Activated CD4-positive, alpha-beta T cell treated with anti-CD3 and anti-CD28 coated beads for 36 hours (primary cell): ENCODE measurements around the gene SSRP1. TPM values are rescaled to one million over a fixed set of nuclear protein-coding genes. Genes with fewer than 3 reads are reported as not detected.

Experiments used
- ATAC-seq: fragments of 200-7000 bp; cut with Tn5 transposase; one replicate; pipeline ENCODE4 v1.10.0; 2021; ENCODE audit warnings: mild to moderate bottlenecking, moderate library complexity
- CTCF ChIA-PET: fragments of 350-600 bp; sonication (Branson Sonifier 250); formaldehyde crosslinking; loops from one replicate; lab custom pipeline; 2021; ENCODE audit warnings: antibody characterized with exemption; lab: Charles Lee
- POLR2A ChIA-PET: fragments of 350-600 bp; sonication (Branson Sonifier 250); formaldehyde crosslinking; loops from one replicate; lab custom pipeline; 2021; ENCODE audit warnings: antibody characterized with exemption, inconsistent platforms; lab: Charles Lee
- DNase-seq: peaks from one replicate; pipeline ENCODE4 v3.0.0-alpha.2; 2020
- H3K27ac Mint-ChIP-seq: one replicate; pipeline ENCODE4 v1.8.0; 2021; ENCODE audit warnings: mixed read lengths
- H3K27me3 Mint-ChIP-seq: one replicate; pipeline ENCODE4 v1.8.0; 2021; ENCODE audit warnings: mixed read lengths
- H3K36me3 Mint-ChIP-seq: one replicate; pipeline ENCODE4 v1.8.0; 2021; ENCODE audit warnings: low read depth, mixed read lengths
- H3K4me1 Mint-ChIP-seq: one replicate; pipeline ENCODE4 v1.8.0; 2021; ENCODE audit warnings: mixed read lengths
- H3K4me3 Mint-ChIP-seq: one replicate; pipeline ENCODE4 v1.8.0; 2021; ENCODE audit warnings: mild to moderate bottlenecking, moderate library complexity, mixed read lengths
- H3K9me3 Mint-ChIP-seq: one replicate; pipeline ENCODE4 v1.8.0; 2021; ENCODE audit warnings: low read depth, mixed read lengths
- intact Hi-C, 2 experiments: fragments of 100-400 bp; cut with DNase I in 1 of 2; cut with micrococcal nuclease in 1 of 2; formaldehyde crosslinking; loops; one replicate each; pipeline versions ENCODE4 v1.14.2 to v1.15.1; 2022 to 2024; cut with DNase I, micrococcal nuclease
- total RNA-seq, 2 experiments: library from RNA; stranded (reverse); gene quantifications; one replicate each; pipeline ENCODE4 v1.2.3, GENCODE V29; 2021

Gene SSRP1
- total RNA-seq, 2 experiments from 2014 or later = 279 to 296 TPM

GRCh38 chr11:57307666-57308270 is 27.9 kb downstream of the SSRP1 start:
- DNase-seq (no peak), ATAC-seq (no peak)
- Mint-ChIP-seq H3K4me3 (no peak overlapping the region), H3K9me3 (no peaks in the 10 kb centered on the region), H3K36me3 (peaks cover 24% of the 10 kb centered on the region), H3K27ac (no peak overlapping the region), H3K27me3 (no peaks in the 10 kb centered on the region), H3K4me1 (peaks cover 7% of the 10 kb centered on the region)
- ChIA-PET POLR2A (no interaction called here), CTCF (no interaction called here)
- intact Hi-C loops = no loop called here

- Mint-ChIP-seq H3K27me3 (no peaks in the 10 kb centered on the region), H3K9me3 (no peaks in the 10 kb centered on the region), H3K27ac (no peak overlapping the region), H3K4me1 (peaks cover 5% of the 10 kb centered on the region), H3K36me3 (peaks cover 24% of the 10 kb centered on the region), H3K4me3 (no peak overlapping the region)
- intact Hi-C loops = no loop called here
- DNase-seq (no peak), ATAC-seq (no peak)
- CTCF ChIA-PET = no interaction called here
- POLR2A ChIA-PET = no interaction called here
Measured at GRCh38 chr11:57306940-57307565, 28.6 kb downstream of the SSRP1 start.

- H3K27me3 Mint-ChIP-seq = no peaks in the 10 kb centered on the region
- peaks cover 5% of the 10 kb centered on the region for H3K4me1 Mint-ChIP-seq
- DNase-seq = no peak
- no peak overlapping the region for H3K4me3 Mint-ChIP-seq
- no peak overlapping the region for H3K27ac Mint-ChIP-seq
- intact Hi-C loops = no loop called here
- H3K36me3 Mint-ChIP-seq = peaks cover 32% of the 10 kb centered on the region
- no peaks in the 10 kb centered on the region for H3K9me3 Mint-ChIP-seq
- ChIA-PET CTCF (no interaction called here), POLR2A (no interaction called here)
- ATAC-seq = no peak
Measured at GRCh38 chr11:57306161-57306876, 29.4 kb downstream of the SSRP1 start.

- DNase-seq = no peak
- intact Hi-C loops = no loop called here
- Mint-ChIP-seq H3K27me3 (no peaks in the 10 kb centered on the region), H3K36me3 (peaks cover 40% of the 10 kb centered on the region), H3K27ac (no peak overlapping the region), H3K9me3 (no peaks in the 10 kb centered on the region), H3K4me3 (no peak overlapping the region), H3K4me1 (no peaks in the 10 kb centered on the region)
- ChIA-PET POLR2A (no interaction called here), CTCF (no interaction called here)
- no peak for ATAC-seq
Measured at GRCh38 chr11:57305523-57305922, 30.2 kb downstream of the SSRP1 start.

GRCh38 chr11:57303990-57304579 is 31.6 kb downstream of the SSRP1 start:
- DNase-seq (no peak), ATAC-seq (no peak)
- Mint-ChIP-seq H3K9me3 (no peaks in the 10 kb centered on the region), H3K27ac (no peak overlapping the region), H3K4me1 (no peaks in the 10 kb centered on the region), H3K36me3 (peaks cover 43% of the 10 kb centered on the region), H3K27me3 (no peaks in the 10 kb centered on the region), H3K4me3 (no peak overlapping the region)
- CTCF ChIA-PET = no interaction called here
- POLR2A ChIA-PET = no interaction called here
- intact Hi-C loops = no loop called here

- ChIA-PET POLR2A (no interaction called here), CTCF (no interaction called here)
- H3K27ac Mint-ChIP-seq = no peak overlapping the region
Measured at GRCh38 chr11:57303280-57303989, 32.3 kb downstream of the SSRP1 start.

GRCh38 chr11:57302489-57302888 is 33.2 kb downstream of the SSRP1 start:
- no peak for DNase-seq
- ChIA-PET POLR2A (no interaction called here), CTCF (no interaction called here)
- H3K4me3 Mint-ChIP-seq = no peak overlapping the region
- H3K36me3 Mint-ChIP-seq = peaks cover 53% of the 10 kb centered on the region
- no peaks in the 10 kb centered on the region for H3K9me3 Mint-ChIP-seq
- H3K27ac Mint-ChIP-seq = no peak overlapping the region
- intact Hi-C loops = no loop called here
- no peaks in the 10 kb centered on the region for H3K4me1 Mint-ChIP-seq
- ATAC-seq = no peak
- no peaks in the 10 kb centered on the region for H3K27me3 Mint-ChIP-seq

More at GRCh38 chr11:57303280-57303989, 32.3 kb downstream of the SSRP1 start:
- Mint-ChIP-seq H3K4me3 (no peak overlapping the region), H3K27me3 (no peaks in the 10 kb centered on the region), H3K9me3 (no peaks in the 10 kb centered on the region), H3K36me3 (peaks cover 45% of the 10 kb centered on the region), H3K4me1 (no peaks in the 10 kb centered on the region)
- intact Hi-C loops = no loop called here
- DNase-seq (no peak), ATAC-seq (no peak)

- no peak overlapping the region for H3K4me3 Mint-ChIP-seq
- ChIA-PET POLR2A (no interaction called here), CTCF (no interaction called here)
- peaks cover 53% of the 10 kb centered on the region for H3K36me3 Mint-ChIP-seq
- no peaks in the 10 kb centered on the region for H3K9me3 Mint-ChIP-seq
- H3K27ac Mint-ChIP-seq = no peak overlapping the region
- no peaks in the 10 kb centered on the region for H3K27me3 Mint-ChIP-seq
- H3K4me1 Mint-ChIP-seq = no peaks in the 10 kb centered on the region
- DNase-seq (no peak), ATAC-seq (no peak)
- intact Hi-C loops = no loop called here
Measured at GRCh38 chr11:57301711-57302423, 33.8 kb downstream of the SSRP1 start.

GRCh38 chr11:57300785-57301184 is 34.9 kb downstream of the SSRP1 start:
- Mint-ChIP-seq H3K36me3 (peaks cover 53% of the 10 kb centered on the region), H3K27me3 (no peaks in the 10 kb centered on the region), H3K9me3 (no peaks in the 10 kb centered on the region), H3K4me3 (no peak overlapping the region), H3K4me1 (no peaks in the 10 kb centered on the region), H3K27ac (no peak overlapping the region)
- POLR2A ChIA-PET = no interaction called here
- intact Hi-C loops = no loop called here
- DNase-seq = no peak
- CTCF ChIA-PET = no interaction called here
- no peak for ATAC-seq

- no peak for DNase-seq
- no peaks in the 10 kb centered on the region for H3K4me1 Mint-ChIP-seq
- no peak overlapping the region for H3K4me3 Mint-ChIP-seq
- ChIA-PET POLR2A (no interaction called here), CTCF (no interaction called here)
- ATAC-seq = no peak
- H3K27me3 Mint-ChIP-seq = no peaks in the 10 kb centered on the region
- intact Hi-C loops = no loop called here
- H3K36me3 Mint-ChIP-seq = peaks cover 53% of the 10 kb centered on the region
- H3K9me3 Mint-ChIP-seq = no peaks in the 10 kb centered on the region
- H3K27ac Mint-ChIP-seq = no peak overlapping the region
Measured at GRCh38 chr11:57299150-57299737, 36.4 kb downstream of the SSRP1 start.

- Mint-ChIP-seq H3K36me3 (peaks cover 46% of the 10 kb centered on the region), H3K9me3 (no peaks in the 10 kb centered on the region), H3K4me1 (no peaks in the 10 kb centered on the region), H3K27me3 (no peaks in the 10 kb centered on the region), H3K27ac (no peak overlapping the region), H3K4me3 (no peak overlapping the region)
- DNase-seq = no peak
- intact Hi-C loops = no loop called here
- ChIA-PET POLR2A (no interaction called here), CTCF (no interaction called here)
- ATAC-seq = no peak
Measured at GRCh38 chr11:57297221-57297620, 38.5 kb downstream of the SSRP1 start.
